Ectodermal cell (in vitro differentiated cells): ENCODE measurements around the gene TRAM2.

ENCODE experiments used
- H3K27ac ChIP-seq: 2 replicates; pipeline ENCODE4 v1.7.0; 2013; ENCODE audit warnings: mild to moderate bottlenecking, low read depth, low read length; ENCODE audit not compliant: insufficient read depth, poor library complexity, severe bottlenecking
- H3K27me3 ChIP-seq: 2 replicates; pipeline ENCODE4 v1.7.0; 2013; ENCODE audit warnings: mild to moderate bottlenecking, low read length; ENCODE audit not compliant: insufficient read depth, control insufficient read depth, poor library complexity, severe bottlenecking
- H3K36me3 ChIP-seq: one replicate; pipeline ENCODE4 v1.7.0; 2013; ENCODE audit warnings: low read length; ENCODE audit not compliant: control insufficient read depth, insufficient read depth
- H3K4me1 ChIP-seq: one replicate; pipeline ENCODE4 v1.7.0; 2013; ENCODE audit warnings: low read length; ENCODE audit not compliant: control insufficient read depth, insufficient read depth
- H3K4me3 ChIP-seq: 2 replicates; pipeline ENCODE4 v1.7.0; 2013; ENCODE audit warnings: low read depth, low read length, control low read depth; ENCODE audit not compliant: insufficient read depth
- H3K9me3 ChIP-seq: 2 replicates; pipeline ENCODE4 v1.7.0; 2013; ENCODE audit warnings: mild to moderate bottlenecking, low read length, moderate library complexity; ENCODE audit not compliant: control insufficient read depth
- WGBS, 2 experiments: methylation state at CpG; one replicate each; pipeline ENCODE4 v1.1.7; 2013; ENCODE audit warnings: missing lambda C conversion rate in 2 of 2; 5-methylcytosine and 5-hydroxymethylcytosine counted together

TRAM2 gene

DNA sequence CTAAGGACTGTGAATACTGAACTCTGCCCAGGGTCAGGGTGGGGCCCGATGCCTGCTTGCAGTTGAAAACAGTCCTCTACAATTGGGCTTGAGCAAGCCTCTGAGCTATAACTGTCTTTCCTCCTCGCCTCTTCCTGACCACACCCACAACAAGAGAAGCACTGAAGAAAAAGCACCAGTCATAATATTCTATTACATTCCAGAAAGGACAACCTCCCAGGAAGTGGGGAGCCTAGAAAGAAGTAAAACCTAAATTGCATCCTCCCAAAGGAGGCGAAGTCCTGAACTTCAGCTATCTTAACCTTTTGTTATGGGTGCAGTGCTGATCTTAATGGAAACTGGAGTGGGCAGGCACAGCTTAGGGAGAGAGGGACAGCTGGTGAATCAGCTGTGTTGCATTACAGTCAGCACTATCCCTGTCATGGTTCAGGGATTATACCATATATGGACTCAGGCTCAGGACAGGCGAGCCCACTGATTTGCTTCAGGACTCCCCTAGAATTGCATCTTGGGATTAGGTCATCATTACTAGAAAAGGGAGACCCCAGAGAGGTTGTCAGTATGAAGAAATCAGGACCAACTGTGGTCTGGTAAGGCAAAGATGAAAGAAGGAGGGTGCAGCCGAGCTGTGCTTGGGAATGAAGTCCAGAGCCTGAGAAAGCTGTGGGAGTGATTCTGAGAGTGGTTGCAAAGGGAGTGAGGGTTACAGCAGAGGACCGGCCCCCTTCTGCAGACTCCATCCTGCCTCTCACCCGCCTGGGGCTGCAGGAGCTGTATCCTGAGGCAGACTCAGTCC, 18.3 kb upstream of the TRAM2 start:
- no peak overlapping the region for H3K27ac ChIP-seq
- 52 to 63% methylated on average over 7 of the region's 7 CpGs for WGBS, 2 experiments
- H3K4me3 ChIP-seq: no peak overlapping the region
- H3K36me3 ChIP-seq: no peaks in the 10 kb centered on the region
- no peaks in the 10 kb centered on the region for H3K27me3 ChIP-seq
- H3K4me1 ChIP-seq: peaks cover 13% of the 10 kb centered on the region
- no peaks in the 10 kb centered on the region for H3K9me3 ChIP-seq

DNA sequence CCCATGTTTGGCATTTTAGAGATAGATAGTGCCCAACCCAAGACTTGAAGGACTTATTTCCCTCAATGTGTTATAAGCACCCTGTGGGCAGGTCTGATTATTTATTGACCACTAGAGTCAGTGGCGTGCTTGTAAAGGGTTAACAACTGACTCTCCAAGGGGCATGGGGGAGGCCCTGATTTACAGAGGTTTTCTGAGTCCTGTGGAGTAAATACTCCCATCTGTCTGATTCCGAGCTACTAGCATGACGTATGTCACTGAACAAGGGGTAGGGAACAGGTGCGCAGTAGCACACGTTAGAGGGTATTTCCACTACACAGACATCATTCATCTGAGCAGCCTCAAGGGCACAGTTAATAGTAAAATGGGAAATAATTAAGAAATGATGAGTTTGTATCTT, 17.4 kb upstream of the TRAM2 start:
- Histone ChIP-seq H3K27ac (no peak overlapping the region), H3K9me3 (no peaks in the 10 kb centered on the region), H3K27me3 (no peaks in the 10 kb centered on the region), H3K4me3 (no peak overlapping the region), H3K36me3 (no peaks in the 10 kb centered on the region), H3K4me1 (peaks cover 13% of the 10 kb centered on the region)
- WGBS, 2 experiments: 87 to 93% methylated on average over 4 to 5 of the region's 5 CpGs

DNA sequence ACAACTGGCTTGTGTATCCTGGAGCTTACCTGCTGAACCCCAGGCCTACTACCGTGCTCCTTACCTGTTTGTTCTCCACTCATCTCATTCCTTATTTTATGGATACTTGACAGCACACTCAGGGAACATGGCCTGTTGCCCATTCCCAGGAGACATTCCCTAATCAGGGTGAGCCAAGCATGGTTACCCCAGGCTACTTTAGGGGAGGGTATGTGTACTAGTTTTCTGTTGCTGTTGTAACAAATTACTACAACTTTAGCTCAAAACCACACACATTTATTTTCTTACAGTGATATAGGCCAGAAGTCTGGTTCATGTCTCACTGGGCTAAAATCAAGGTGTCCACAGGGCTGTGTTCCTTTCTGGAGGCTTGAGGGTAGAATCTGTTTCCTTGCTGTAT, 15.0 kb upstream of the TRAM2 start:
- no peak overlapping the region for H3K4me3 ChIP-seq
- H3K27me3 ChIP-seq: no peaks in the 10 kb centered on the region
- peaks cover 7% of the 10 kb centered on the region for H3K4me1 ChIP-seq
- WGBS, 2 experiments: 66 to 77% methylated on average over 1 of the region's 1 CpG
- H3K27ac ChIP-seq: no peak overlapping the region
- no peaks in the 10 kb centered on the region for H3K9me3 ChIP-seq
- H3K36me3 ChIP-seq: no peaks in the 10 kb centered on the region

DNA sequence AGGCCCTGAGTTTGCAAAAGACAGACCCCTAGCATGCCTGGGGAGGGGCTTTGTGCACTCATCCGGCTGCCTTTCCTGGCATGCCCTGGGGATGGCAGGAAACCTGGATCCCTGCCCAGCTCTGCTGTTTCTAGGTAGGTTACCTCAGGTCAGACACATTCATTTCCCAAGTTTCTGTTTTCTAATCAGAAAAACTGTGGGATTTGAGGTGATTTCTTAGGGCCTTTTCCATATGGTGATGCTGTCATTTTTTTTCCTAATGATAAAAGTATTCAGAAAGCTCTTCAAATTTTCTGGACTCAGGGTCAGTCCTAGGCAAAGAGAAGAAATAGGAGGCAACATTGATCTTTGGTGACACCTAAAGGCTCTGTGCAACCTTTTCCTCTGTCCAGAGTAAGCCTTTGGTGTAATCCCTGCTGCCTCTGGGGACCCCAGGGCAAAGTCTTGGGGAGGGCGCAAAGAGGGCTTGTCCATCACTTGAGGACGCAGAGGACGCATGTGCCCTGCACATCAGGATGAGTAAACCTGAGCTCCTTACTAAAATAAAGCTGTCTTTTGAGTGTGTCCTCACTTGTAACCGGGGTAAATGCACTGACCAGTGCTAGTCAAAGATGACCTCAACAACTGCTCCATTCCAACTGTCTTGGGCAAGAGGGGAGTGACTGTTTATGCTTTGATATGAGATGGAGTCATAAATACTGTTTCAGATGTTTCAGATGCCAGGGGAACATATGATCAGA, 13.5 kb upstream of the TRAM2 start:
- no peak overlapping the region for H3K27ac ChIP-seq
- no peak overlapping the region for H3K4me3 ChIP-seq
- no peaks in the 10 kb centered on the region for H3K27me3 ChIP-seq
- no peaks in the 10 kb centered on the region for H3K9me3 ChIP-seq
- H3K4me1 ChIP-seq: peaks cover 1% of the 10 kb centered on the region
- H3K36me3 ChIP-seq: no peaks in the 10 kb centered on the region
- 92 to 93% methylated on average over 5 of the region's 5 CpGs for WGBS, 2 experiments

DNA sequence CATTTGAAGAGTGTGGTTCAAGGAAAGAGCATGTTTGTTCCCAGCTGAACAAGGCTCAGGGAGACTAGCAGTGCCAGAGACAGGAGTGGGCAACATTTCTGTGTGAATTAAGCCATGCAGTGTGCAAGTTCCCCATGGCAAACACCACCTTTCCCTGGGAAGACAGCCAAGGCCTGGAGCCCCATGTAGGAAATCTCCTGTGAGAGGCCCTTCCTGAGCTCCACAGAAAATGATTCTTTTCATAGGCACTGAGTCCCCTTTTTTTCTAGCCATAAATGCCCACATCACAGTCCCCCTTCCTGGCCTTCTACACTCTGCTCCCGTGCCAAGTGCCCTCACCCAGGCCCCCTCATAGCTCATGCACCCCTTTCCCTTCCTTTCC, 11.8 kb upstream of the TRAM2 start:
- H3K4me3 ChIP-seq: no peak overlapping the region
- 74 to 84% methylated on average over 1 of the region's 1 CpG for WGBS, 2 experiments
- no peak overlapping the region for H3K27ac ChIP-seq
- H3K4me1 ChIP-seq: no peaks in the 10 kb centered on the region
- H3K36me3 ChIP-seq: no peaks in the 10 kb centered on the region
- H3K9me3 ChIP-seq: no peaks in the 10 kb centered on the region
- H3K27me3 ChIP-seq: no peaks in the 10 kb centered on the region

DNA sequence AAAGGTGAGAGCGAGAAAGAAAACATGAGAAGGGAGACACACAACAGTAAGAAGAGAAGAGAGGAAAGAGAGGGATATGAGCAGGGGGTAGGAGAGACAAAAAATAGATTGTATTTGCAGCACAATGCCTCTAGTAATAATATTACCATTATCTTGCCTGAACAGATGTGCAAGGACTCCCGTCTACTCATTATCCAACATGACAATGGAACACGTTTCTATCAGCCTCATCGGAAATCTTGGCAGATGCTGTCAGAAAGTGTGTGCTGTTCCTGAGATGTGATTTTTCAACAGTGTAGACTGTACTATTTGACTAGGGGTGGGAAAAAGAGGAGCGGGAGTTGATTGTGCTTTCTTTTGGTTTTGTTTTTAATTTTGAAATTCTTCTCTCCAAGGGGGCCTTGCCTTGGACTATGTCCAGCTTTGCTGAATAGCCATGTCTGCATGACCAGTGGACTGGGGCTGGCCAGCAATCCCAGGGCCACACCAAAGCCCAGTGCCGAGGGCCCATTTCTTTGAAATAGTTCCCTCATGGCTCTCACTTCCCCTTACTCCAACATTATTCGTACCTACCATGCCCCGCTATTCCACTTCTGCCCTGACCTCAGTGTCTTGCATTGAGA, 11.3 kb upstream of the TRAM2 start:
- H3K4me1 ChIP-seq: no peaks in the 10 kb centered on the region
- WGBS, 2 experiments: 93 to 97% methylated on average over 8 of the region's 8 CpGs
- H3K27me3 ChIP-seq: no peaks in the 10 kb centered on the region
- H3K27ac ChIP-seq: no peak overlapping the region
- no peak overlapping the region for H3K4me3 ChIP-seq
- H3K9me3 ChIP-seq: no peaks in the 10 kb centered on the region
- H3K36me3 ChIP-seq: no peaks in the 10 kb centered on the region

DNA sequence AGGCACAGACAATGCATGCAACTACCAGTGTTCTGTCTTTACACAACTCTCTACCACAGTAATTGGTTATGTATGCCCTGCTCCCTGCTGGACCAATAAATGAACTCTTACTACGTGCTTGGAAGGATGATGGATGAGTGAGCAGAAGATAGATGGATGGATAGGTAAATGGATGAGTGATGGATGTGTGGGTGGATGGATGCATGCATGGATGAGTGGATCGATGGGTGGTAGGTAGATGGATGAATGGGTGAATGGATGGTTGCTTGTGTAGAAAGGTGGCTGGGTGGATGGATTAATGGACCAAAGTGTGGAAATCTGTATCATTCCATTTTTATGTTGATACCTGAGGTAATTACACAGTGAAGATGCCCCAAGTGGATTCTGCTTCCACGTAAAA, 10.1 kb upstream of the TRAM2 start:
- no peak overlapping the region for H3K4me3 ChIP-seq
- no peak overlapping the region for H3K27ac ChIP-seq
- no peaks in the 10 kb centered on the region for H3K36me3 ChIP-seq
- H3K27me3 ChIP-seq: no peaks in the 10 kb centered on the region
- no peaks in the 10 kb centered on the region for H3K9me3 ChIP-seq
- H3K4me1 ChIP-seq: no peaks in the 10 kb centered on the region
- 84 to 93% methylated on average over 3 of the region's 3 CpGs for WGBS, 2 experiments

DNA sequence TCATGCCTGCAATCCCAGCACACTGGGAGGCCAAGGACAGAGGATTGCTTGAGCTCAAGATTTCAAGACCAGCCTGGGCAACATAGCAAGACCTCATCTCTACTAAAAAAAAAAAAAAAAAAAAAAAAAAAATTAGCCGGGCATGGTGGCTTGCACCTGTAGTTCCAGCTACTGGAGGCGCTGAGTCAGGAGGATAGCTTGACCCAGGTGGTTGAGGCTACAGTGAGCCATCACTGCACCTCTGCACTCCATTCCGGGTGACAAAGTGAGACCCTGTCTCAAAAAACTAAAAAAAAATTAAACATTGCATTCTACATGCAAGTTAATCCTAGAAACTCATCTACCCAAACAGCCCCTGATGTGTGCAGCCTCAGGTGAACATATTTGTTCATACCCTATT, 7.3 kb upstream of the TRAM2 start:
- H3K4me3 ChIP-seq: no peak overlapping the region
- WGBS, 2 experiments: 91 to 96% methylated on average over 3 of the region's 3 CpGs
- no peaks in the 10 kb centered on the region for H3K36me3 ChIP-seq
- H3K9me3 ChIP-seq: no peaks in the 10 kb centered on the region
- H3K27me3 ChIP-seq: no peaks in the 10 kb centered on the region
- H3K4me1 ChIP-seq: no peaks in the 10 kb centered on the region
- no peak overlapping the region for H3K27ac ChIP-seq

DNA sequence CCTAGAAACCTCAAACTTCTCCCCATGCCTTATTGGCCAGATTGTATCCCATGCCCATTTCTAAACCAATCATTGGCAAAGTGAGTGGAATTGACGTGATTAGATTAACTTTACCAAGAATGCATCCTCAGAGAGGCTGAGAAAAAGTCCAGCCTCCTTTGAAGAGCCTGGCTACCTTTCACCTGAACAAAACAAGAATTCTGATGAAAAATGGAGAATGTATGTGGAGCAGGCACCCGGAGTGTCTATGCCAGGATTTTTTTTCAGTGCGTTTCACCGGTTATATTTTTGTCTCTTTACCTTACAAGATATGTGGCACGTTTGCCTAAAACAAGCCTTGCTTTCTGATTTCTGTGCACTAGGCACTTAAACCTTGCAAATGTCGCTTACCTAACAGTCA, 6.1 kb upstream of the TRAM2 start:
- Histone ChIP-seq H3K4me1 (no peaks in the 10 kb centered on the region), H3K4me3 (no peak overlapping the region), H3K36me3 (no peaks in the 10 kb centered on the region), H3K27me3 (no peaks in the 10 kb centered on the region), H3K9me3 (no peaks in the 10 kb centered on the region), H3K27ac (no peak overlapping the region)
- 93 to 95% methylated on average over 6 of the region's 6 CpGs for WGBS, 2 experiments

DNA sequence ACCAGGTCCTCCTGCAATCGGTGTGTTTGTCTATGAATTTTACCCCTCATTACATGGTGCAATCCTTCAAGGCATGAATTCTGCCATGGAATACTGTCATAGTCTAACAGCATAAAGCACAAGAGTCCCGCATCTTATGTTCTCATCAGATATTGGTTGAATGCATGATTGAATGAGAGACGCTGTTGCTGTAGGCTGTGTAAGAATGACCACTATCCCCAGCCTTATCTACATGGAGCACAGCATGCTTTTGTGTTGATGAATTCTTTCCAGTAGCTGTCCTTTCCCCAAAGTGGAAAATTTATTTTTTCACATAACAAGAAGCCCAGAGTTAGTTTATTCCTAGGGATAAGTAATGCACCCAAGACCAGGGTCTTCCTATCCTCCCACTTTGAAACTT, 5.6 kb upstream of the TRAM2 start:
- Histone ChIP-seq H3K36me3 (no peaks in the 10 kb centered on the region), H3K27ac (no peak overlapping the region), H3K9me3 (no peaks in the 10 kb centered on the region), H3K4me3 (no peak overlapping the region), H3K4me1 (no peaks in the 10 kb centered on the region), H3K27me3 (no peaks in the 10 kb centered on the region)
- 89 to 96% methylated on average over 3 of the region's 3 CpGs for WGBS, 2 experiments
